Tibial nerve (tissue), 4 donors: Measurements from ENCODE around the gene SLC7A1.

Experiments used
- EP300 ChIP-seq, 2 donors: sonication (generic); formaldehyde crosslinking; IDR thresholded peaks; one replicate each; pipeline ENCODE4 v1.6.1; 2017; ENCODE audit warnings: antibody characterized with exemption in 2 of 2, mild to moderate bottlenecking in 1 of 2
- POLR2A ChIP-seq, 2 donors: fragments of 450-650 bp; IDR thresholded peaks; one replicate each; pipeline ENCODE4 v1.6.1; 2017; ENCODE audit warnings: antibody characterized with exemption in 2 of 2, mild to moderate bottlenecking in 2 of 2, moderate library complexity in 2 of 2
- TF ChIP-seq, protein P1 (sequence below), 5 experiments: fragments of 200-600 bp in 3 of 5; fragments of 450-650 bp in 2 of 5; sonication (generic) in 3 of 5; IDR thresholded peaks; one replicate each; pipeline ENCODE4 v1.5.1; 2016 to 2019; ENCODE audit warnings: antibody characterized with exemption in 5 of 5, mild to moderate bottlenecking in 3 of 5, moderate library complexity in 2 of 5

DNA sequence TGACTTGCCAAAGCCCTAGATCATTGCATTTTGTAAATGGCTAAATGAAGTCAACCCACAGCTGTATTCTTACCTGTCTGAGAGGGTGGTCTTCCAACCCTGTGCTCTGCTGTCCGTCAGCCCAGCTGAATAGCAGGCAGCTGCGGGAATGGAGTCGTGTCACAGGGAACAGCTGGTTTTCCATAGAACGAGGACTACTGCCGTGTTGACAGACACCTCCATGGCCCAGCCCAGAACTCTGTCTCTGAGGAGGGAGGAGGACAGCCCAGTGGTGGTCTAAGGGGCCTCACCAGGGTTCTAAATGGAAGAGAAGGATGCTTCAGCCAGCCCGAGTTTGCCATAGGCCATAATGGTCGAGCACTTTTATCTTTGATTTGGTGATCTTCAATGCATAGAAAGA is 110.7 kb downstream of the SLC7A1 start:
- TF ChIP-seq, protein P1, sequence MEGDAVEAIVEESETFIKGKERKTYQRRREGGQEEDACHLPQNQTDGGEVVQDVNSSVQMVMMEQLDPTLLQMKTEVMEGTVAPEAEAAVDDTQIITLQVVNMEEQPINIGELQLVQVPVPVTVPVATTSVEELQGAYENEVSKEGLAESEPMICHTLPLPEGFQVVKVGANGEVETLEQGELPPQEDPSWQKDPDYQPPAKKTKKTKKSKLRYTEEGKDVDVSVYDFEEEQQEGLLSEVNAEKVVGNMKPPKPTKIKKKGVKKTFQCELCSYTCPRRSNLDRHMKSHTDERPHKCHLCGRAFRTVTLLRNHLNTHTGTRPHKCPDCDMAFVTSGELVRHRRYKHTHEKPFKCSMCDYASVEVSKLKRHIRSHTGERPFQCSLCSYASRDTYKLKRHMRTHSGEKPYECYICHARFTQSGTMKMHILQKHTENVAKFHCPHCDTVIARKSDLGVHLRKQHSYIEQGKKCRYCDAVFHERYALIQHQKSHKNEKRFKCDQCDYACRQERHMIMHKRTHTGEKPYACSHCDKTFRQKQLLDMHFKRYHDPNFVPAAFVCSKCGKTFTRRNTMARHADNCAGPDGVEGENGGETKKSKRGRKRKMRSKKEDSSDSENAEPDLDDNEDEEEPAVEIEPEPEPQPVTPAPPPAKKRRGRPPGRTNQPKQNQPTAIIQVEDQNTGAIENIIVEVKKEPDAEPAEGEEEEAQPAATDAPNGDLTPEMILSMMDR (IDR thresholded peaks at IDR 0.05) = no peak
- TF ChIP-seq EP300 (IDR thresholded peaks at IDR 0.05) = no peak
- no peak for TF ChIP-seq POLR2A (IDR thresholded peaks at IDR 0.05)
